Fibroblast of the conjunctiva (primary cell): ENCODE results near the gene DDX50.
A peak's percentile ranks its signal among the peaks of the same experiment; 100 is the strongest.
"Not testable (repeated sequence)": the region's sequence is repeated elsewhere in the genome, so short reads cannot be mapped to it uniquely, and the experiment has no call there.

Source experiments
- DNase-seq: peaks from one replicate; pipeline ENCODE4 v3.0.0-alpha.2; 2010; ENCODE audit warnings: low read depth

Gene DDX50, protein sequence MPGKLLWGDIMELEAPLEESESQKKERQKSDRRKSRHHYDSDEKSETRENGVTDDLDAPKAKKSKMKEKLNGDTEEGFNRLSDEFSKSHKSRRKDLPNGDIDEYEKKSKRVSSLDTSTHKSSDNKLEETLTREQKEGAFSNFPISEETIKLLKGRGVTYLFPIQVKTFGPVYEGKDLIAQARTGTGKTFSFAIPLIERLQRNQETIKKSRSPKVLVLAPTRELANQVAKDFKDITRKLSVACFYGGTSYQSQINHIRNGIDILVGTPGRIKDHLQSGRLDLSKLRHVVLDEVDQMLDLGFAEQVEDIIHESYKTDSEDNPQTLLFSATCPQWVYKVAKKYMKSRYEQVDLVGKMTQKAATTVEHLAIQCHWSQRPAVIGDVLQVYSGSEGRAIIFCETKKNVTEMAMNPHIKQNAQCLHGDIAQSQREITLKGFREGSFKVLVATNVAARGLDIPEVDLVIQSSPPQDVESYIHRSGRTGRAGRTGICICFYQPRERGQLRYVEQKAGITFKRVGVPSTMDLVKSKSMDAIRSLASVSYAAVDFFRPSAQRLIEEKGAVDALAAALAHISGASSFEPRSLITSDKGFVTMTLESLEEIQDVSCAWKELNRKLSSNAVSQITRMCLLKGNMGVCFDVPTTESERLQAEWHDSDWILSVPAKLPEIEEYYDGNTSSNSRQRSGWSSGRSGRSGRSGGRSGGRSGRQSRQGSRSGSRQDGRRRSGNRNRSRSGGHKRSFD

GRCh38 chr10:68901105-68901927, at the start of gene DDX50:
Gene DDX50 (plus strand): TSS chr10:68901315. CDS start chr10:68901385, 70 bp downstream.
- DNase-seq, result peak; percentile 98

DNA sequence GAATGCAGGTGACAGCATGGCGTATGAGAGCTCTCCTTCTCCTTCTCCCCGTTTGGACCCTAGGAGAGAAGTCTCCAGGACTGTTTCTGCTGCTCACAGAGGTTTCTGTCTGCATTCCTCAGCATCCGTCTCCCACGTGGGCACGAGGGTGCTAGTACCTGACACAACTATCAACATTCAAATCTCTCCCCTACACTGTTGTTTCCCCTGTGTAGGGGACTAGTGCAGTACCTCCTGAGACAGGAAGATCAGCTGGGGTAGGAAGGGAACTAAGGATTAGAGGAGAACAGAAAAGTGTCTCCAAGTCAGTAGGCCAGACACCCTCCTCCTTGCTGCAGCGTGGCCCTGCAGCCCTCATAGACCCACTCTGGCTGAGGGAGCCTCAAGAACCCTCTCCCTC, 44.8 kb upstream of the DDX50 start:
- DNase-seq, result no peak

DNA sequence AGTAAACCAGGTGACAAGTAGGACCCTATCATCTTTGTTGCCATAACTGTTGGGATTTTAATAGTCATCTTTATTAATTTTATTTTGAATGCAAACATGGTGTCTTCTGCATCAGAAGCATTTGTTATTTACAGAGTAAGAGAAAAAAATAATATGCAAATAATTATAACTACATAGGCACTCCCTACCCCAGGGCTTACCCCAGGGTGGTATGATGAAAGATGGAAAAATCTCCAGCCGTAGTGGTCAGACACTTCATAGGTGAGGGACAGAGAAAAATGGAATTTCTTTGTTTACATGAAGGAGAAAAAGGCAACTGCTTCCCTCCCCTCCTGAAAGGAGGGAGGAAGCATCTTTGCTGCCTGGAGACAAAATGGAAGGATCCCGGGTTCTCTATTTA, 44.1 kb upstream of the DDX50 start:
- no peak for DNase-seq

DNA sequence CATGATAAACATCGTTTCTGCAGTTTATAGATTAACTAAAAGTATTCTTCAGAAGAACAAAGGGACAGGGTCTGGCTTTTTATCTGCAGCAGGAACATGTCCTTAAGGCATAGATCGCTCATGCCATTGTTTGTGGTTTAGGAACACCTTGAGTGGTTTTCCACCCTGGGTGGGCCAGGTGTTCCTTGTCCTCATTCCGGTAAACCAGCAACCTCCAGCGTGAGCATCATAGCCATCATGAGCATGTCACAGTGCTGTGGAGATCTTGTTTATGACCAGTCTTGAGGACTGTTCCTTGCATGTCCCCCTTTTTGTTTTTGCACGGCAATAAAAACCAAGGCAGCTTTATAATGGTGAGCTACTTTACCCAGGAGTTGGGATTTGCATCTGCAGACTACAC, 39.9 kb upstream of the DDX50 start:
- DNase-seq, result no peak

- DNase-seq, result no peak
Observed at GRCh38 chr10:68864611-68865010, 36.5 kb upstream of the DDX50 start.

DNA sequence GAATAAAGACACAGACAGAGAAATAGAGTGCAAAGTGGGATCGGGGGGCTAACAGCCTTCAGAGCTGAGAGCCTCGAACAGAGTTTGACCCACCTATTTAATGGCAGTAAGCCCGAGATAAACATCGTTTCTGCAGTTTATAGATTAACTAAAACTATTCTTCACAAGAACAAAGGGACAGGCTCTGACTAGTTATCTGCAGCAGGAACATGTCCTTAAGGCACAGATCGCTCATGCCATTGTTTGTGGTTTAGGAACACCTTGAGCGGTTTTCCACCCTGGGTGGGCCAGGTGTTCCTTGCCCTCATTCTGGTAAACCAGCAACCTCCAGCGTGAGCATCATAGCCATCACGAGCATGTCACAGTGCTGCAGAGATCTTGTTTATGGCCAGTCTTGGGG, 32.9 kb upstream of the DDX50 start:
- not testable (repeated sequence) for DNase-seq

DNA sequence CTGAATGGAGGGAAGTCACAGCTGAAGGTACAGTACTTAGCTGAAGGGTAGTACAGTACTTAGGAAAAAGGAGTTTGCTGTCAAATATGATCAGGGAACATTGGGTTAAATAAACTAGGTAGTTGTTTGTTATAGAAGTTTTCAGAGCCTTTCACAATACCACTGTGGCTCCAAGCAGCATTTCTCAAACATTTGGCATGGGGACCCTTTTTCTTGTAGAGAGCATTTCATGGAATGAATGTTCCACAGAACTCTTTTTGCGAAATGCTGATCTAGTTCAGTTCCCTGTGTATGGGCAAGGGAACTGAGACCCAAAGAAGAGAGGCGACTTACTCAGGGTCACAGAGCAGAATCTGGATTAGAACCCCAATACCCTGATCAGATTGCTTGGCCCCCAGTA, 31.5 kb upstream of the DDX50 start:
- DNase-seq, result no peak

DNA sequence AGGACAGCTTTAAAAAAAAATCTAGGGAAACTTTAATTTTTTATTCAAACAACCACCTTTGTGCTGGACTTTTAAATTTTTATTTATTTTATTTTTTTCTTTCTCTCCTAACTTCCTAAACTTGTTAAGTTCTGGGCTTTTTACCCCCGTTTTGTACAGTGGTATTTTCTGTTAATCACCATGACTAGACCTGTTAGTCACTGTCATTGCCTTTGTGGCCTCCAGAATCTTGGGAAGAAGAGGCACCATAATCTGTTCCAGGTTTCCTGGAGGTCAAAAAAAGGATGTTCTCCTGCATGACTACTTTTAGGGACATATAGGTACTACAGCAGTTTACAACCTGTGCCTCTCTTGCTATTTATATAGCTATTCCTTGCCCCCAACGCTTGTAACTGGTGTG, 31.1 kb upstream of the DDX50 start:
- no peak for DNase-seq

- DNase-seq, result no peak
Observed at GRCh38 chr10:68870545-68871104, 30.5 kb upstream of the DDX50 start.

DNA sequence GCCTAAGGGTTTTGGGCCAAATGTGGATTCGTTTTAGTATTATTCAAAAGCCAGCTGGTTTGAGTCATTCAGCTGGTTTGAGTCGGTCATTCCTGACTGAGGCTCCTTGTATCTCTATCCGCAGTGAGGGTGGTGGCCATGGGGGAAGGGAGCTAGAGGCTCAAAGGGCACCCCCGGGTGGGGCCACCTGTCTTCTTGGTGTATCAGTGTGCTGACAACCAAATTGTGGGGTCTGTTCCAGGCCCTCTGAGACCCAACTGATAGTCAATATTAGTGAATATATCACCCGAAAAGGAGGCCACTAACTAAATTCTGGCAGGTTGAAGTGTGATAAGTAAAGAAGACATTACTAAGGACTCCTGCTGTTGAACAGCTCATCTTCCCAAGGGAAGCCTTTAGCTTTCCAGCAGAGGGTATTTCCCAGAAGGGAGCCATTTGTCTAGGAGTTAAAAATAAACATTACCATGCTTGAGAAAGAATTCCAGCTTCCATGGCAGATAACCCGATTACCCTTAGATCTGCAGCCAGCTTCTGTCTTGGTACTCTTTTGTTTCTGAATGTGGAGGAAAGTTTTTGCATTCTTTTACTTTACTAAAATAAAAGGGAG, 29.9 kb upstream of the DDX50 start:
- no peak for DNase-seq

GRCh38 chr10:68871731-68872342, 29.3 kb upstream of the DDX50 start:
- peak; percentile 90 for DNase-seq

DNA sequence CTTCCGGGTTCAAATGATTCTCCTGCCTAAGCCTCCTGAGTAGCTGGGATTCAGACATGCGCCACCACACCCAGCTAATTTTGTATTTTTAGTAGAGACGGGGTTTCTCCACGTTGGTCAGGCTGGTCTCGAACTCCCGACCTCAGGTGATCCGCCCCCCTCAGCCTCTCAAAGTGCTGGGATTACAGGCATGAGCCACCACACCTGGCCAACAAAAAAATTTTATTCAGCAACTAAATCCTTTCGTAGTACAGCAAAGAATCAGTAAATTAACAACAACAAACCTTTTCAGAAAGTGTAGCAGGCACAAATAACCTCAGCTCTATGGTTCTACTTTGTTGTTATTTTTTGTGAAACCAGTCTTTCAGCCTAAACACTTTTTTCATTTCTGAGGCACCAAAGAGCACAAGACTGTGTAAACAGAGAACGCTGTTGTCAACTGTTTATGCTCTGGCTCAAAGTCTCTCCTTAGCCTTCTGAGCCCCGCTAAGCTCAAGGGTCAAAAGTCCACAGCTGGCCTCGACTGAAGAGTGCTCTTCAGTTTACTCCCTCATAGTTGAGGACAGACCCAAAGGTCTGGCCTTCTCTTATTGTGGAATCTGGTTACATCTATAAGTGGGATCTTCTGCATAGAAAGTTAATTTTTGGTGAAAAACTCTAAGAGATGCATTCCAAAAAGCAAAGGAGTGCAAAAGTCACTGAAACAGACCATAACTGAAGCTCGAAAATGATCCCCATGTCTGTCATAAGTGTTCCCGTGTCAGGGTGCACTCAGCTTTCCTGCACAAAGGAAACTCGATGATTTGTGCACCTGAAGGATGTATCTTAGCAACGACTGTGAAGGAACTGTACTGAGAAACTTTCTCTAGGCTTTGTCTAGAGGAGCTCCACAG, 24.6 kb upstream of the DDX50 start:
- DNase-seq, result no peak

DNA sequence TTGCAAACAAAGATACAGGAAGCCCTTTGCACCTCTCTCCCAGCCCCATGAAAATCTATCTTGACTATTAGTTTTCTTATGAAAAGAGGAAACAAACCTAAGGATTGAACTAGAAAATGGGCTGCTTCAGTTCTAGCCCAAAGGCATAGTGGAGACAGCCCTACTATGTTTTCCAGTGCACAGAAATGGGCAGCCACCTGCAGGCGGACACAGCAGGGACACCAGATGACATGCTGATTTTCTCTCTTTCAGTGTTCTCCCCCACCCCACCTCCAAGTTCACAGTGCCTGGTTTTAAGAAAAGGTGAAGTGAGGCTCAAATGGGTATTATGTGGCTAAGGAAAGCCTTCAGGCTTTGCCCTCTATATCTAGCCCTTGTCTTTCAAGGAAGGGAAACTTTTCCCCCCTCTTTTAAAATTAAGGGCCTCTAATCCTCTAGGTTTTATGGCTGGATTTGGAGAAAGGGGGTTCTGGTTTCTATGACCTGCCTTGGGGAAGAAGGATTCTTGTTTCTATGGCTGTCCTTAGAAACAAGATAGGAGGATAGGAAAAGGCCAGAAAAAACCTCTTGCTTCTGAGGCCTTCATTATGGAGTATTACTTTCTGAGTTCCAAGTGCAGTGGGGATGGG, 23.5 kb upstream of the DDX50 start:
- DNase-seq, result no peak

- no peak for DNase-seq
Observed at GRCh38 chr10:68878496-68878895, 22.6 kb upstream of the DDX50 start.

GRCh38 chr10:68879628-68880027, 21.5 kb upstream of the DDX50 start:
- DNase-seq, result no peak

DNA sequence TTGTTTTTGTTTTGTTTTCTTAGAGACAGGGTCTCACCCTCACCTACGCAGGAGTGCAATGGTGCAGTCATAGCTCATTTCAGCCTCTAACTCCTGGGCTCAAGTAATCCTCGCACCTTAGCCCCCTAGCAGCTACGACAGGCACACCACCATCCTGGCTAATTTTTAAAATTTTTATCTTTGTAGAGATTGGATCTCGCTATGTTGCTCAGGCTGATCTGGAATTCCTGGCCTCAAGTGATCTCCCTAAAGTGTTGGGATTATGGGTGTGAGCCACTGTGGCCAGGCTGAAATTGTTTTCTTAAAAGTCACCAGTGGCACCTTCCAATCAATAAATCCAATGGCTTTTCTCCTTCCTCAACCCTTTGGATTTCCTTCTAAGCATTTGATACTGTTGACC, 20.9 kb upstream of the DDX50 start:
- DNase-seq, result no peak

DNA sequence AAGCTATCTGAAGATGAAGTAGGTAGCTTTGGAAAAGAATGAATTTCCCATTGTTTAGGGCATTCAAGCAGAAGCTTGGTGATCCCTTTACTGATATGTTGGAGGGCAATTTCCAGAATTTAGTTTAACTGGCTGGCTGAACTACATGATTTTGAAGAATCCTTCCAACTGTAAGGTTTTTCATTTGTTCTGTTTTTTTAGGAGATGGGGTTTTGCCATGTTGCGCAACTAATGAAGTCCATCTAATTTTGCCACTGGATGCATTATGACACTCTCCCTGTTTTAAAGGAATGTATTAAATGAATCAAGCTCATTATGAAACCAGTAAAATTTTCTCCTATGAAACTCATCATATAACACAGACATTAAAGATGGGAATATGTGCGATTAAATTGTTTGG, 6.1 kb upstream of the DDX50 start:
- no peak for DNase-seq

DNA sequence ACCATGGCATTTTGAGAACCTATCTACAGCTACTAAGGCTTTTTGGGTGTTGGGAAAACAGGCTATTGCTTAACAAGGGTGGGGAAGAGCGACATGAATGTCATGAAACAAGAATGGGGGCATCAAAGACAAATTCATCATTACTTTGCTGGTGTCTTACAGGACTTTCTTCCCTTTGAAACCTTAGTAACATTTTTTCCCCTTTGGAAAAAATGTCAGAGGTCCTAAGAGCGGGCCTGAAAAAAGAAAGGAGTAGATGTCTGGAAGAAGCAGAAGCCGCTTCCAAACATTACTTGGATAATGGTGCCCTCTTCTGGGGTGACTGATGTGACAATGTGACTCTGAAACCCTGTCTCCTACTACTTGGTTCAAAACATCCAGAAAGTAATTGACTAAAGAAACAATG, 3.8 kb upstream of the DDX50 start:
- peak; percentile 66 for DNase-seq

DNA sequence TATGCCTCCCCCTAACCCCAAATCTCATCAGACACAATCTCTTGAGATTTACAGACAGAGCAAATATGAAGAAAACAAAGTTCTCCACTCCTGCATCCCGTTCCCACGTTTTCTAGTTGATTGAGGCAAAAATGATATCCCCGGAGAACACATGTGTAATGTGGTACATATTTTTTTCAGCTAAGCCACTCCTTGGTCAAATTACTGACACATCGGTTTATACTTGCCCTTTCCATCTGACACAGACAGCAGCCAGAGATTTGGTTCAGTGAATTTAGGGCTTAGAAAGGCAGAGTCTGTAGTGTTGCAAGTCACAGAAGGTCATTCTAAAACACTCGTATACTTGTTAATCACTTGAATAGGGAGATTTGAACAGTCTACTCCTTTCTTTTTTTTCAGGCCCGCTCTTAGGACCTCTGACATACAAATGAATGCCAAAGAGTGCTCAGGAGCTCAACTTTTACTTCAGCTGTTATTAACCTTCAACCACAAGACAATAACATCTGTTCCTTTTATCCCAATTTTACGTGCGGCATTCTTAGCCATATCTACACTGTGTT, 1.8 kb upstream of the DDX50 start:
- DNase-seq, result no peak
